GM12891 (cell line): ENCODE results near the gene CCDC188.

ENCODE experiments used
- PAX5 ChIP-seq: IDR thresholded peaks from 2 replicates; pipeline ENCODE4 v1.6.1; 2011; ENCODE audit warnings: low read length, moderate library complexity, mild to moderate bottlenecking; ENCODE audit not compliant: insufficient read depth, severe bottlenecking
- POLR2A ChIP-seq: IDR thresholded peaks from 2 replicates; pipeline ENCODE4 v1.6.1; 2011; ENCODE audit warnings: low read depth, low read length, control low read depth
- POLR2AphosphoS5 ChIP-seq: IDR thresholded peaks from 2 replicates; pipeline ENCODE4 v1.6.1; 2011; ENCODE audit warnings: low read depth, low read length, control low read depth
- POU2F2 ChIP-seq: IDR thresholded peaks from 2 replicates; pipeline ENCODE4 v1.6.1; 2011; ENCODE audit warnings: low read depth, mild to moderate bottlenecking, control low read depth, low read length, moderate library complexity
- SPI1 ChIP-seq: IDR thresholded peaks from 2 replicates; pipeline ENCODE4 v1.6.1; 2011; ENCODE audit warnings: low read depth, low read length, control low read depth
- TAF1 ChIP-seq: IDR thresholded peaks from 2 replicates; pipeline ENCODE4 v1.6.1; 2011; ENCODE audit warnings: low read depth, low read length, control low read depth

DNA sequence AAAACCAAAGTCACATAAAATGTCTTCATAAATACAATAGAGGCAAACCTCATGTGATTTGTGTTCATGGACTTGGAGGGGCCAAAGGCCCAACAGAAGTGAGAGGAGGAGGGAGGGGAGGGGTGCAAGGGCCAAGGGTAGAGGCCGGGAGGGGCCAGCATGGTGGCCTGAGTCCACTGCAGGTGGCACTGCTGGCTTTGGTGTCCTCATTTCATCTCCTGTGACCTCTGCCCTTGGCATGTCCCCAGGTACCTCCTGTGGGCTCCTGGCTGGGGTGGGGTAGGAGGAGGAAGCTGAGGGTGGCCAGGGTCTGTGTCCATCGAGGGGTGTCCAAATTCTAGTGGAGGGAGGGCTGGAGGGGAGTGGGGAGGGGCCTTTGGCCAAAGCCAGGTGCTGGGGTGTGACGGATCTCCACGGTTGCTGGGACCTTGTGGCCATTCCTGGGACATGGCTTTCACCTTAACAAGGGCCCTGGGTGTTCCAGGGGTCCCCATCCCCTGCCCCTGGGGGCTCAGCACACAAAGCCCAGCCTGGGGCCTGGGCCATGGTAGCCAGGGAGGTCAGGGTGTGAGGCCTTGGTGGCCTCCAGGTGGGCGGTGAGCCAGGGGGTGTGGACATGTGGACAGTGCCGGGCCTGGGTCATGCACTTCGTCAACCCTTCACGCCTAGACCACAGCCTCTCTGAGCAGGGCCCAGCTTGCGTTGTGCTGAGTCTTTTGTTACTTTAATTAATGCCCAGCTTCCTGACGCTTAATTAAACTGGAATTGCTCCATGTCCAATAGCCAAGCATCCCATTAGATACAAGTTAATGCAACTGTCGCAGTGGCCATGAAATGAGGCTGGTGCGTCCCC, 20.7 kb upstream of the CCDC188 start:
- TF ChIP-seq TAF1: no peak
- no peak for TF ChIP-seq POLR2A
- TF ChIP-seq POU2F2: no peak
- no peak for TF ChIP-seq SPI1
- TF ChIP-seq POLR2AphosphoS5: no peak
- TF ChIP-seq PAX5: no peak
